ENCODE results near the gene NMRAL1. TPM values are rescaled to one million over a fixed set of nuclear protein-coding genes. Genes with fewer than 3 reads are reported as not detected.

Gene NMRAL1
- total RNA-seq, 1 experiment from 2014 or later, result 48.2 TPM

Small RNA genes lying within 50 kb of the gene (small RNA-seq; reads per million reads assigned to genes)
- not detected for gene AC012676.2

Other genes with a start within 250 kb of the NMRAL1 start
- gene SRL, start 232.5 kb downstream of the NMRAL1 start, total RNA-seq (2014; rRNA removed; shearing (Covaris generic); ENCODE audit: low replicate concordance), result 0.11 TPM in 1 of 2 replicates, not detected in the other
- 32.4 and 38.9 TPM in 2 replicates for gene TFAP4, start 201.6 kb downstream of the NMRAL1 start, total RNA-seq (2014; rRNA removed; shearing (Covaris generic); ENCODE audit: low replicate concordance)
- gene GLIS2, start 158.6 kb downstream of the NMRAL1 start, total RNA-seq (2014; rRNA removed; shearing (Covaris generic); ENCODE audit: low replicate concordance), result 0.07 TPM in 1 of 2 replicates, not detected in the other
- 65.6 and 126 TPM in 2 replicates for gene PAM16, start 123.3 kb downstream of the NMRAL1 start, total RNA-seq (2014; rRNA removed; shearing (Covaris generic); ENCODE audit: low replicate concordance)
- 4.1 and 8.9 TPM in 2 replicates for gene VASN, start 102.8 kb downstream of the NMRAL1 start, total RNA-seq (2014; rRNA removed; shearing (Covaris generic); ENCODE audit: low replicate concordance)
- 46.2 and 84.9 TPM in 2 replicates for gene CORO7, start 58.0 kb downstream of the NMRAL1 start, total RNA-seq (2014; rRNA removed; shearing (Covaris generic); ENCODE audit: low replicate concordance)
- 56.5 and 74.7 TPM in 2 replicates for gene DNAJA3, start 48.8 kb downstream of the NMRAL1 start, total RNA-seq (2014; rRNA removed; shearing (Covaris generic); ENCODE audit: low replicate concordance)
- gene HMOX2, start 1.8 kb upstream of the NMRAL1 start, total RNA-seq (2014; rRNA removed; shearing (Covaris generic); ENCODE audit: low replicate concordance), result 50.1 and 76.2 TPM in 2 replicates
- not detected in 2 replicates for gene CDIP1, start 64.1 kb upstream of the NMRAL1 start, total RNA-seq (2014; rRNA removed; shearing (Covaris generic); ENCODE audit: low replicate concordance)
- not detected in 2 replicates for gene C16orf96, start 81.7 kb upstream of the NMRAL1 start, total RNA-seq (2014; rRNA removed; shearing (Covaris generic); ENCODE audit: low replicate concordance)
- gene UBALD1, start 140.3 kb upstream of the NMRAL1 start, total RNA-seq (2014; rRNA removed; shearing (Covaris generic); ENCODE audit: low replicate concordance), result 10.0 and 30.6 TPM in 2 replicates
- gene MGRN1, start 150.2 kb upstream of the NMRAL1 start, total RNA-seq (2014; rRNA removed; shearing (Covaris generic); ENCODE audit: low replicate concordance), result 16.8 and 23.0 TPM in 2 replicates
- 24.0 and 53.9 TPM in 2 replicates for gene NUDT16L1, start 218.9 kb upstream of the NMRAL1 start, total RNA-seq (2014; rRNA removed; shearing (Covaris generic); ENCODE audit: low replicate concordance)